HG03520 (cell line): ENCODE data around the gene C7orf25.

Experiments used
- ATAC-seq: cut with Tn5 transposase; IDR thresholded peaks from one replicate; pipeline ENCODE4 v1.9.1; 2021; ENCODE audit warnings: mild to moderate bottlenecking, moderate library complexity; ENCODE audit not compliant: unreplicated experiment

Gene C7orf25

DNA sequence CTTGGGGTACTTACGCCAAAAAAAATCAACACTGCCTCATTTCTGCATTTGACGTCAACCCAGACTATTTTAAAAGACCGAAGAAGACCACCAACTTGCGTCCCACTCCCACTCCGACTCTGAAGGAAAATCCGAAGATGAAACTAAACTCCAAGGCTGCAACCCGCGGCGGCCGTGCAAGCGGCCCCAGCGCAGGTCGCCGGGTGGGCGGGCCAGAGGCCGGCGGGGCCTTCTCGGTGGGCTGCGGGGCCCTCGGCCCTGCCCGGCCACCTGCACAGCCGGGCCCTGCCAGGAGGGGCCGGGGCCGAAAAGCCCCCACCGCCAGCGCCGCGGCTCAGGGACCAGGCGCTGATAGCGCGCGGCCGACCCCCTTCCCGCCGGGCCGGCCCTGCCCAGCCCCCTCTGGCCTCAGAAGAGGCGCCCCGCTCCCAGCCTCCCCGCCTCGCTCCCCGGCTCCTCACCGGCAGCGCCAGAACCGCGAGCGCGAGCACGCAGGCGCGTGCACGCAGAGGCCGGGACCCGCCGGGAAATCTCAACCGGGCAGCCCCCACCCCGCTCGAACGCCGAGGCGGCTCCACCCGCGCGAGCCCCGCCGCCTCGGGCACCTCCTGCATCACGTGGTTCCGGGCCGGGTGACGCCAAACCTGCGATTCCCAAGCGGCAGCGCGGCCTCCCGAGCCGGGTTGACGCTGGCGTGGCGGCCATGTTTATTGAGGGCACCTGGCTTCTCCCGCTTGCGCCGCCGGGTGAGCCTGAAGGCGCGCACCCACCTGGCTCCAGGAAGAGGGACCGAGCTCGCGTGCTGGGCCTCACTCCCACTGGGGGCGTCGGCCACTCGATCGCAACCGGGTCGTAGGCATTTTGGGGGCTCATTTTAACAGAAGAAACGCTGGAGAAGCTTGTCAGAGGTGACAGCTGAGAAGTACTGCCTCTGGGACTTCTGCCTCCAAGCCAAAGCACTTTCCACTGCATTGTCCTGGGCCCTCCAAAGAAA lies at the start of gene C7orf25:
C7orf25 (minus strand) TSS at position 617 of the 994 bp plus-strand sequence. CDS start 1,170 bp downstream, outside the sequence.
- peak; percentile 91 for ATAC-seq

DNA sequence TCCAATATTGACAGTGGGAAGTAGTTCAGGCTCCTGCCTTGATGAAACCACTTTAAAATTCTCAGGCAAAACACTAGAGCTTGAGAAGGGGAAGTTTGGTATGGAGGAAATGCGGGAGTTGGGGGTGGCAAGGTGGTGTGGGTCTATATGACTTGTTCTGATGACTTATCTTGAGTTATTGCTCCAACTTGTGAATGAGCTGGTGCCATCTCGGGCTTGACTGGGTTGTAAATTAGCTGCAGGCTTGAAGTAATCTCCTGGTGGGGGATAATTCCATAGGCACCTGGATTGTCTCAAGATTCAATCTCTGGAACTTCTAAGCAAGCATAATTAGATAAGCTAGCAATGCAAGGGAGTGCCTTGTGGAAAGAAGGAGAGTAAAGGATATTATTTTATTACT lies 49.3 kb upstream of the C7orf25 start:
- no peak for ATAC-seq

DNA sequence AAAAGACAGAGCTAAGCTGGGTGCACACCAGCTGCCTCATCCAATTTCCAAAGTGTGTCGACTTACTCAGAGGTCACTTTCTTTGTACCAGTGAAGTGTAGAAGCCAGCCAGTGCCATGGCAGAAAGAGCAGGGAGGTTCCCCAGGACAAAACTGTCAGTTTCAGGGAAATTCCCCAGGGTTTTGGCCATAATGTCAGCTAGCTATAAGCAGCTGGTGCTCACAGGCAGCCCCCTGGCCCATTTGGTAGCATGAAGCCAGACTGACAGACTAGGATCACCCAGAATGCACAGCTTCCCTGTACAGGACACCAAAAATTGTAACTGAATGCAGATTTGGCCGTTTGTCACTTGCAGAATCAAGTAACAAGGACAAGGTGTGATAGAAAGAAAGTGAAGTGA lies 48.9 kb upstream of the C7orf25 start:
- ATAC-seq, result no peak

DNA sequence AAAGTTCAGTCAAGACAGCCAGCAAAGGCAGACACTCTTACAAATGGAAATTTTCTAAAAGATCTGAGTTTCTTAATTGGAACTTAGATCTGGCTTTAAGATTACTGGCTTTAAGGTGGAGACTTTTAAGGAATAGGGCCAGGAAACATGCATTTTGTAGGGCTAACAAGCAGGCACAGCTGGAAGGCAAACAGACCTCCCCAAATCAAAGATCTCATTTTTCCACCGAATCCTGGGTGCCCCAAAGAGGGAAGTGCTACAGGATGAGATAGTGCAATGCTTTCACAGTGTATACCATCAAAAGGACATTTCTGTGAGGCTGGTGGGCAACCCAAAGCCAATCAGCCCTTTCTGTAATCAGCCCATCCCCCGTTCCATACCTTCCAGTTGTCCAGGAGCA lies 47.7 kb upstream of the C7orf25 start:
- ATAC-seq, result no peak

DNA sequence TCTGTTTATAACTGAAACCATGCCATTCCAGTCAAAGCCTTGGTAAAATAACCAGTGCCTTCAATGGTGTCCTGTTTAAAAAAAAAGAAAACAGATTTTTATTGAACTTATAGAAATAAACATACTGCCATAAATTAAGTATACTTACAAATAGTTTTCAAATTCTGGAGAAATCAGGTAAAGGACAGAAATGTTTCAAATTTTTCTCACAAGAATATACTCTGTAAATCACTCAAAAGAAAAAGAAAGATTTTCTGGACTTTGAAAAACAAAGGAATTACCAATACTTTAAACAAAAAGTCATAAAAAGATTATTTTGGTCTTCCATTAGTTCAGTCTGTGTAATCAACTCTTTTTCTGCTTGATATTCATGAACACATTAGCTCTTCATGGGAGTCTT lies 44.2 kb upstream of the C7orf25 start:
- no peak for ATAC-seq

DNA sequence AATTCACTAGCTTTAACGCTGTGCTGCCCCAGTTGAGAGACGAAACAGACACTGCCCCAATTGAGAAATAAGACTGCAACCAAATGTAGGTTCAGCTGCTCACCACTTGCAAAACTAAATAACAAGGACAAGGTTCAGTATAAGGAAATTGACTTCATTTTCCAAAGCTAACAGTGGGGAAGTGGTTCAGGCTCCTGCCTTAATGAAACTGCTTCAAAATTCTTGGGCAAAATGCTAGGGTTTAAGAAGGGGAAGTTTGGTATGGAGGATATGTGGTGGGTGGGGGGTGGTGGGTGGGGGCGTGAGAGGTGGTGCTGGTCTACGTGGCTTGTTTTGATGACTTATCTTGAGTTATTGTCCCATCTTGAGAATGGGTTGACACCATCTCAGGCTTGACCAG lies 42.1 kb upstream of the C7orf25 start:
- no peak for ATAC-seq

DNA sequence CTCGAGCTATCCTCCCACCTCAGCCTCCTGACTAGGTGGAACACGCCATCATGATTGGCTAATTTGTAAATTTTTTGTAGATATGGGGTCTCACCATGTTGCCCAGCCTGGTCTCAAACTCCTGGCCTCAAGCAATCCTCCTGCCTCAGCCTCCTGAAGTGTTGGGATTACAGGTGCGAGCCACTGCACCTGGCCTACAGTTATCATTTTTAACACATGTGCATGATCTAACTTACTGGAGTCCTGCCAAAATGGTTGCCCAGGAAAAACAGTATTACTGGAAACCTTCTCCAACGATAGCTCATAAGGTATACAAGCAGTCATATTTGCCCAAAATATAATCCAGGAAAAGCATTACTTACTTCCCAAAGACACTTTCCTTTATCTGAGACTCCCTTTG lies 40.5 kb upstream of the C7orf25 start:
- ATAC-seq, result no peak

DNA sequence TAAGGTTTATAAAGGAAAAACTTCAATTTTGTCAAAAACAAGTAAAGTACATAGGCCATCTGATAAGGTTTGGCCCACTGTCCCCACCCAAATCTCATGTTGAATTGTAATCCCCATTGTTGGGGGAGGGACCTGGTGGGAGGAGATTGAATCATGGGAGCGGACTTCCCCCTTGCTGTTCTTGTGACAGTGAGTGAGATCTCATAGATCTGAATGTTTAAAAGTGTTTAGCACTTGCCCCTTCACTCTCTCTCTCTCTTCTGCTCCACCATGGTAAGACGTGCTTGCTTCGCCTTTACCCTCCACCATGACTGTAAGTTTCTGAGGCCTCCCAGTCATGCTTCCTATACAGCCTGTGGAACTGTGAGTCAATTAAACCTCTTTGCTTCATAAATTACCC lies 38.5 kb upstream of the C7orf25 start:
- no peak for ATAC-seq

DNA sequence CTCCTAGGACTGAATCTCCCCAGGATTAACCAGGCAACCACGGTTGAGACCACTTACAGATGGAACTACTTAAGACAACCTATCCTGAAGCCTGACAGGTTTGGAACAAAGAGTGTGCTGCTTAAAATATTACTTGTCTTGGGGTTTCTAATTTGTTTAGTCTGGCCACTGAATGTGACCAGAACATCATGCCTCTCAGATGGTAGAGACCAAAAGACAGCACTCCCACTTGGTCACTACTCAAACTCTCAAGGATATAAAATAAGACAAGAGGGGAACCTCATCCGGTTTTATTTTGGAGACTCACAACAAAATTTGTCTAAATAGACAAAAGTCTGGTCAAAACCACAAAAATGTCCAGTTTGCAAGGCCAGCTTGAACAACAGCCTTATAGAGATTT lies 35.7 kb upstream of the C7orf25 start:
- ATAC-seq, result no peak

DNA sequence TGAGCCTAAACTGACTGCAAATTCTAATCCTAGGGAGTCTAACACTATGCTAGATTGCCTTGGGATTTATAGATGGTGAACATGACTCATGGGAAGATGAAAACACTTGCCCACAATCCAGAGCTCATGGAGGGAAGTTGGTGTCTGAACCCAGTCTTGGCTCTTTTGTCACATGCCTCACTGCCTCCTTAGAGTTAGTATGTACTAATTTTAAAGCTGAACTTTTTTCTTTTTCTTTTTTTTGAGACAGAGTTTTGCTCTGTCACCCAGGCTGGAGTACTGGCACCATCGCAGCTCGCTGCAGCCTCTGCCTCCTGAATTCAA lies 34.7 kb upstream of the C7orf25 start:
- peak; percentile 8 for ATAC-seq

DNA sequence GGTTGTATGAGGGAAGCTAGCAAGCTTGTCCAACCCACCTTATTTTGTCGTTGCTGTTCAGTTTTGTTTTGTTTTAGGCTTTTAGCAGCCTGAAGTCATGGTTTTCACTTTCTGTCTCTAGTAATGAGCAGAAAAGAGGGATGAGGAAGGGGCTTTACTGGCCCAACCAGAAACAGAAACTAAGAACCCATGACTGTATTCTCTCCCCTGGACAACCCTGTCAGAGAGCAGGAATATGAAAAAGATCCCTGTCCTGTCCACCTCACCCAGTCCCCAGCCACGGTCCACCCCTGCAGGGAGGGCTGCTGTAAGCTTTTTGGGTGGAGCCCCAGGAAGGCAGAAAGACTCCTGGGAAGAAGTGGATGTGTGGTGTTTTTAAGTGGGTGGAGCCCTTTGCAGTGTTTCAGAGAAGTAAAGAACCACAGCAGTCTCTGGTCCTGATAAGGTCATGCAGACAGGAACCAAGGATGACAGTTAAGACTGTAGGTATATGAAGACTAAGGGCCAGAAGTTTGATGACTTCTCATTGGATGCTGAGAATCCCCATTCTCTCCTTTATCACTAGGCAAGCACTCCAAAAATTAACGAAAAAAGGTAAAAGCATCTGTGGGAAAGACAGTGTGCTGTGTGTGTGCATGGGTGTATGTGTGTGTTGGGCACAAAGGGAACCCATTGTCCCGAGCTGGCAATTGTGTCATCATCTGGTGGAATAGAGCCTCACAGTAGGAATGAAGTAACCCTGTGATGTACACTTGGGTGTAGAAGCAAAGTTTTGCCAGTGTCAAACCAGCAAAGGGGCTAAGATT lies 34.2 kb upstream of the C7orf25 start:
- ATAC-seq, result peak; percentile 52

DNA sequence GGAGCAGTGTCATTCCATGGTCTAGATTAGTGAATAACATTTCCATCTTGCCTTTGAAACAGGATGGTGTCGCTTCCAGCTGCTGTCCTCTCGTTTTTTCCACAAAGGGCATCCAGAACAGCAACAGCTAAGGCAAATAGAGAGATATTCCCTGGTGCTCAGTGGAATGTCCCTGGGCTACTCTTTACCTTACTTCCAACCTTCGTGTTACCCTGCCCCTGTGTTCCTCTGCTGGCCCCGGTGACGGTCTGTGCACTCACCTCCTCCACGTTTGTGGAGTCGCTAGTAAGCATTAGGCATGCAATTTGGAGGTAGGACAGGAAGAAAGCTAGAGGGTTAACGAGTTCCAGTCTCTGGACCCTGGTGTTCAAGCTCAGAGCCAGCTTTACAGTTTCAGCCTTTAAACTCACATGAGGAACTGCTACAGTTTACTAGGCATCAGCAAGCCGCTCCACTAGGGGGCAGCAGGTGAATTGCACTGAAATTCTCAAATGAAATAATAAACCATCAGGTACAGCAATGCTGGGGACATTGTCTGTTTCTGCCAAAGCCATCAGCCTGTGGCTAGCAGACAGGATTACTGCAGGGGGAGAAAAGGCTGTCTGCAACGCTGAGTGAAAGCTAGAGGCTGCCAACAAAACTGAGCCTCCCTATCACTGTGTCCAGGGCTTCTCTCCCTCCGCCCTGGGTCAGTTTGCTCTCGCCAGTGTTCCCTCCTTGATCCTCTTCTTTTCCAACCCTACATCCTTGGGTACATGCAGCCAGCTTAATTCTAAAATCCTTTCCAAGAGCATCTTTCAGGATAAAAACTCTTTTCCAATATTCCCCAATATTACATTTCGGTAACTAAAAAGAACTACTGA lies 29.3 kb upstream of the C7orf25 start:
- ATAC-seq, result no peak

DNA sequence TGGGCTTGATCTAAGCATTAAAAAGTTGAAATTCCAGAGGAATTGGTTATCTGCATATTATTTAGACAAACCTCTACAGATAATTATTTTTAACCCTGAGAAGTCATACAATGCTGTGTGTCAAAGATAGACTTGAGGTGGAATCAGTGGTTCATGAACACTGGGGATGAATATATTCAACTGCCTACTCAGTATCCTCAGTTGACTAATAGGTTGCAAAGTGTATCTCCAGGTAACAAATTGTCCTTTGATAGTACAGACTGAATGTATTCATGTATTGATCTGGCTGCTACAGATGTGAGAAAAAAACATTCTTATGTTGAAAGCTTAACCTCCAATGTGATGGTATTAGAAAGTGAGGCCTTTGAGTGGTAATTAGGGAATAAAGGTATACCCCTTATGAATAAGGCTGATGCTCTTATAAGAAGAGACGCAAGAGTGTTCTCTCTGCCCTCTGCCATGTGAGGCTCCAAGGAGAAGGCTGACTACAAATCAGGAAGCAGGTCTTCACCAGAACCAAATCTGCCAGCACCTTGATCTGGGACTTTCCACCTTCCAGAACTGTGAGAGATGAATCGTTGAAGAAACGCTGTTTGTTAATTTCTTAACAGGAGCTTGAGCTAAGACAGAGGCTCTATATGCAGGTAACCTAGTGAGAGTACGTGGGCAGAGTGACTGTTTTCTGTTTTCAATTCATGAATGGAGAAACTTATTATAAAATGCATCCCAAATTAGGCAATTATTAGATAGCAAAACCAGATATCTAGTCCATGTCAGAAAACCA lies 27.8 kb upstream of the C7orf25 start:
- no peak for ATAC-seq

DNA sequence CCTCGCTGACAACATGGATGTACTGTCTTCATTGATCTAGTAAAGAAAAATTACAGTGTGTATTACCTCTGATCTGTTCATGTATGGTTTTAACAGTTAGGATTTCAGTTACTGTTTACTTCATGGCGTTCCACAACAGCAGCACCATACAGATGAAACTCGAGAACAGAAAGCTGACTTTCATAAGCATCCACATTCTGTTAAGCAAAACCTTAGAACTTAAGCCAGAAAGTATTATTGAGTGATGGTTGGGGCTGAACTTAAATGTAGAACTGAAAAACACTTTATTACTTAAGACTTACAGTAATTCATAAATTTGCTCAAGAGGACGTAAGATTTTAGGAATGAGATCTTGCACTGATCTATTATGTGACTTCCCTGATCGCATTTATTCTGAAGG lies 24.0 kb upstream of the C7orf25 start:
- no peak for ATAC-seq

DNA sequence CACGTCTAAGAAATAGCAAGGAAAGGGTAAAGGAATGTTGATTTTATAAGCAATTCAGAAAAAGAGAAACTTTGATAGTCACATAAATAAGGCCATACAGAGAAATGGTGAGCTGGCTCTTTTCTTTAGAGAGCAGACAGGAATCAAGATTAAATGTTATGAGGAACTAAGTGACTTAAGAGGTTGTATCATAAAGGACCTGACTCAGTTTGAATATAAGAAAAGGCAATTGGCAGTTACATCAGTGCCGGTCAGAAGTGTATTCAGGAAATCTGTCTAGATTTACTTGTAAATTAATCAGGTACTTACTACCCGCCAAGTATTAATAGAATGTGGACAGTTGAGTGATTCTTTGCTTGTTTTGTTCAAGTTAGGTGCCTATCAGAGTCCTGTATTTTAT lies 22.4 kb upstream of the C7orf25 start:
- no peak for ATAC-seq

DNA sequence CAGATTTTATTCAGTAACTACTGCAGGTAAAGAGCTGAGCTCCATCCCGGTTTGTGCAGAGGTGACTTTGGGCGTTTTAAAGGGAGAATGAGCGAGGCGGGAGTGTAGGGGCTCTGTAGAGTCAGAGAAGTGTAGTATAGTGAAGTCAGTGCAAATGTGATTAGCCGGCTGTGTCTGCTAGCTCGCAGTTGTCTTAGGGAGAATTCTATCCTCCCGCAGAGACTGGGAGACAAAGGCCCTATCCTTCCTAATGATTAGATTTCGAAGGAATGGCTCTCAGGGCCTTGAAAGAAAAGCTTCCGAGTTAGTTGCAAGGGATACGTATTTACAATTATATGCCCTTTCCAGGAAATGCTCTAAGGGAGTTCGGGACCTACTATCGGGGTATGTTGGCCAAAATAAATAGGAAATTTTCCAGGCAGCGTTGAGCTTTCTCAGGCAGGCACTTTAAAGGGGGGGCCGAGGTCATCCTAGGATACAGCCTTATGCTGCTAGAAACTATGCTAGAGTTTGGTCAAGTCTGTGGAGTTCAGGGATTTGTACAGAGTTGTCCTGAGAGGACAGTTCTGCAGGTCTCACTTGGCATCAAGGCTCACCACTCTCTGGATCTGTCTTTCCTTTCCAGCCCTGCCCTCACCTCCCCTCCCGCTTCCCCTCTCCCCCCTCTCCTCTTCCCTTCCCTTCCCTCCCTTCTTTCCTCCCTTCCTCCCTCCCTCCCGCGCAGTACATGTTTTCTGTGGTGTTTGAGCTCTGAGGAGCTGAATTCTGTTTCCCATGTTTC lies 21.1 kb upstream of the C7orf25 start:
- no peak for ATAC-seq

DNA sequence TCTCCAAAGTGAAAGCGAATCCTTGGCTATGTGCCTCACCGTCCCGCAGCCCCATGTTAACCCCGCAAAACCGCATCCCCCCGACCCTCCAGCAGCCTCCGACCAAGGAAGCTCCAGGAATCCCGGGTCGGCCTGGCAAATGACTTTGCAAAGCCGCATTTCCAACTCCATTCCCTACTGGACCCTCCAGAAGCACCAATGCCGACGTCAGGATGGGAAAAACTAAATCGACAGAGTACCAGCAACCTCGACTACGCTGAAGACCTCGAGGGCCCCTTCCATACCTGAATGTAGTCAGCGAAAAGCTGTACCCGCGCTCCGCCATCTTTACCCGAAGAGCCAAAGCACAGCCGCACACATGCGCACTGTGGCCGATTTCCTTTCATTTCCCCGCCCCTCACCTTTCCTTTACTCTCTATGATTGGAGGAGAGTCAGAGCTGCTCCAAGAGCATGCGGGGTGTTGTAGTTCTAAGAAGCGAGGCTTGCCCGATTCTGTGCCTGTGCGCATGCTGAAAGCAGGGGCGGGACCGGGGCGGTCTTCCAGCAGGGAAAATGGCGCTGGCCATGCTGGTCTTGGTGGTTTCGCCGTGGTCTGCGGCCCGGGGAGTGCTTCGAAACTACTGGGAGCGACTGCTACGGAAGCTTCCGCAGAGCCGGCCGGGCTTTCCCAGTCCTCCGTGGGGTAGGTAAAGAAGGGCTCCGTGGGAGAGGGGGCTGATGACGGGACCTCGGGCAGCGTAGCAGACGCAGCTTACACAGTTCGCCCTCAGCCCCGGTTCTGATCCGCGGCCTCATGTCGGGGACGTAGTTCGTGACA lies 20.2 kb upstream of the C7orf25 start, which contains the start of the genes MRPL32 and PSMA2:
MRPL32 (plus strand) TSS at position 543 of the 818 bp plus-strand sequence; CDS start at position 554, 11 bp downstream.
PSMA2 (minus strand) TSS at position 341 of the 818 bp plus-strand sequence; CDS start at position 325, 16 bp downstream.
- peak; percentile 100 for ATAC-seq

DNA sequence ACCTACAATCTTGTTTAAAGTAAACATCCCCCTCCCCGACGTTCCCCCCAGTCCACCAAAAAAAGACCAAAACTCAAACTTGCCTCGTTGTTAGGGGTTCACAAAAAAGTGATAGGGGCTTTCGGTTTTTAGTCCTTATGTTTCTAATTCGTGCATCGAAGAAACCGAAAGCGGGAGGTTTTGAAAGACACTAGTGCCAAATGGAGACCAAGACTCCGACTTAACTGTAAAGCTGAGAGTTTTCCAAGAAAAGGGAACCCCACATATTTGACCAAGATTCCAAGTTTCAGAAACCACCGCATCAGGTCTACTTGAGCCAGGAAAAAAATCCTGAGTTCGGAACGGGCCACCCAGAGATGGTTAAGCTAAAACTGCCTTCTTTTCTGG lies 19.6 kb upstream of the C7orf25 start:
- ATAC-seq, result no peak
